Measurements from ENCODE around the gene MADD. TPM values are rescaled to one million over a fixed set of nuclear protein-coding genes. Genes with fewer than 3 reads are reported as not detected.

The MADD gene
- total and polyA plus RNA-seq, 2 donors (not counting 1 experiment from before 2014, with no cell fraction given), result 7.0 to 15.4 TPM

DNA sequence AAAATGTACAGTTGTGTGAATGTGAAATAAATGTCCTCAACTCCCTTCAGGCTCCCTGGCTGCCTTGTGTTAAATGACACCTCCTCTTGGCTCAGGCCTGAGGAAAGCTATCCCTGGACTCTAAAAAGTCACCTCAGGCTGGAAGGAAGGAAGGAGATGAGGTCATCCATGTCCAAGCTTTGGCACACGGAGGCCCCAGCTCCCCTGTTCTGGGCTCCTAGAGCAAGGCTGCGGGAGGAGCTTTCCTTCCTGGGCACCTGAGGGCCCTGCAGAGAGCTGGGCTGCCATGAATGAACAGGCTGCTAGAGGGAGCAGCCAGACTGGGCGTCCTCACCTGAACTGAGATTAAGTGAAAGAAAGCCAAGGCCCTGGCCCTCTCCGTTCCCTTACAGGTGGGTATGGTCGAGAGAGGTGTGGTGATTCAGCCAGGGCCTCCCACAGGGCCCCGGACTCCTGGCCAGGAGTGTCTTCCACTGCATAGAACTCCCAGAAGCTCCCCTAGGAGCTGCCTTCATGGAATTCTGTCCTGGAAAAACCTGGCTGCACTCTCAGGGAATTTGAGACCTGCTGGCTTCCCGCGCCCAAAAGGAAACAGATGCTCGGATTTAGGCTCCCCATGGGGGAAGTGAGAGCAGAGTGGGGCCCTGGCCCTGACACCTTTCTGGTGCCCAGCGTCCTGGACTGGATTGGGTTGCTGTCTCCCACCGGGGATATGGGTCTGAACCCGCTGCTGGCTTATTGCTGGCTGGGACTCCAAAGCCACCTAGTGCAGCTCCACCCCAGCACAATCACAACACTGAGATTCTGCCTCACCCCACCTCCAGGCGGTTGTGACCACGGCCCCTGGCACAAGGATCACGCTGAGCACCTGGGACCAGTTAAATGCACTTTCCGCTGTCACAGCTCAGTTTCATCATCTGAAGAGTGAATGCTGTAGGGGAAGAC, 60.3 kb downstream of the MADD start:
- no peak for DNase-seq (ENCODE audit: low read depth in 2 of 2)
- no peak for TF ChIP-seq EZH2 (IDR thresholded peaks at IDR 0.05; ENCODE audit: low read length, missing control alignments)
- TF ChIP-seq, protein P1, sequence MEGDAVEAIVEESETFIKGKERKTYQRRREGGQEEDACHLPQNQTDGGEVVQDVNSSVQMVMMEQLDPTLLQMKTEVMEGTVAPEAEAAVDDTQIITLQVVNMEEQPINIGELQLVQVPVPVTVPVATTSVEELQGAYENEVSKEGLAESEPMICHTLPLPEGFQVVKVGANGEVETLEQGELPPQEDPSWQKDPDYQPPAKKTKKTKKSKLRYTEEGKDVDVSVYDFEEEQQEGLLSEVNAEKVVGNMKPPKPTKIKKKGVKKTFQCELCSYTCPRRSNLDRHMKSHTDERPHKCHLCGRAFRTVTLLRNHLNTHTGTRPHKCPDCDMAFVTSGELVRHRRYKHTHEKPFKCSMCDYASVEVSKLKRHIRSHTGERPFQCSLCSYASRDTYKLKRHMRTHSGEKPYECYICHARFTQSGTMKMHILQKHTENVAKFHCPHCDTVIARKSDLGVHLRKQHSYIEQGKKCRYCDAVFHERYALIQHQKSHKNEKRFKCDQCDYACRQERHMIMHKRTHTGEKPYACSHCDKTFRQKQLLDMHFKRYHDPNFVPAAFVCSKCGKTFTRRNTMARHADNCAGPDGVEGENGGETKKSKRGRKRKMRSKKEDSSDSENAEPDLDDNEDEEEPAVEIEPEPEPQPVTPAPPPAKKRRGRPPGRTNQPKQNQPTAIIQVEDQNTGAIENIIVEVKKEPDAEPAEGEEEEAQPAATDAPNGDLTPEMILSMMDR (conservative IDR thresholded peaks at IDR 0.05 in 1 of 2, IDR thresholded peaks at IDR 0.05 in 1 of 2; ENCODE audit: low read depth in 1 of 2, low read length in 2 of 2), result no peak
- no peak overlapping the region for H3K4me3 ChIP-seq (replicated peaks in 1 of 4; ENCODE audit: control extremely low read depth in 1 of 4, insufficient read depth in 1 of 4, low read depth in 3 of 4, low read length in 4 of 4)
- no peak overlapping the region for H3K9ac ChIP-seq (ENCODE audit: insufficient read depth, low read length)
- H3K9me3 ChIP-seq (ENCODE audit: control insufficient read depth, insufficient read depth, low read depth, low read length), result no peaks in the 10 kb centered on the region
- H3K36me3 ChIP-seq (ENCODE audit: control insufficient read depth, insufficient read depth, low read length), result peaks cover 8% of the 10 kb centered on the region
- H3K27ac ChIP-seq (ENCODE audit: insufficient read depth, low read length), result no peak overlapping the region
- no peak overlapping the region for H3K4me2 ChIP-seq (ENCODE audit: extremely low read depth, insufficient read depth, low read length)
- no peaks in the 10 kb centered on the region for H3K4me1 ChIP-seq (ENCODE audit: control insufficient read depth, extremely low read depth, insufficient read depth, low read length)
- no peak overlapping the region for H2AFZ ChIP-seq (ENCODE audit: low read length)
- H4K20me1 ChIP-seq (ENCODE audit: control insufficient read depth, extremely low read depth, insufficient read depth, low read length), result no peaks in the 10 kb centered on the region
- H3K27me3 ChIP-seq (ENCODE audit: control insufficient read depth, insufficient read depth, low read length), result no peaks in the 10 kb centered on the region
- no peaks in the 10 kb centered on the region for H3K79me2 ChIP-seq (ENCODE audit: control insufficient read depth, insufficient read depth, low read length)

DNA sequence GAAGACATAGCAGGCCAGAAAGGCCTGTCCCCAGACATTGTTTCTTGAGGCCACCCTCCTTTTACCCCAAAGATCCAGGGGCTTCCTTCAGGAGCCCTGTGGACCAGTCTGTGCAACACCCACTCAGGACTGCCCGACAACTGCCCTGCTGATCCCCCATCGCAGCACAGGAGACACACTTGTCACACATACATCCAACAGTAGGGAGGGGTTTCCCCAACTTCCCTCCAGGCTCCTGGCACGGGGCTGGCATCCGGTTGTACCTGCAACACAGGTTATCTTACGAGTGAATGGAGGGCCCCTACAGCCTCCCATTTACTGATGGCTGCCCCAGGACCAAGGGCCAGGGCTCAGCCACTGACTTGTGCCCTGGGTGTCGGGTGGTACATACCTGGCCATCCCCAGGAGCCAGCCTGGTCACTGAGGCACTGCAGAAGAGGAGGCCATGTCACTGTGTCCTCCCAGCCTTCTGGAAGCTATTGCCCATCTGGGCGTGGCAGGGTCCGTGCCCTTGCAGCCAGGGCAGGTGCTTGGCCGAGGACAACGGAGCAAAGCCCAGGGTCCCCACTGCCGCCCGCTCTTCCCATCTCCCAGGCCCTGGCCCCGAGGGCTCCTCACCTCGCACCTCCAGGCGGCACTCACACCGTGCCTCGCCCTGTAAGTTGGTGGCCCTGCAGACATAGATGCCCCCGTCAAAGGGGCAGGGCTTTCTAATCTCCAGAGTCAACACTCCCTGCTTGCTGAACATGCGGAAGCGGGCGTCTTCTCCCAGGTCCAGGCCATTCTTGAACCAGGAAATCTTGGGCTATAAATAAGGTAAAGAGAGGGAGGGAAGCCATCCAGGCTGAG, 61.7 kb downstream of the MADD start:
- no peak for DNase-seq (ENCODE audit: low read depth in 2 of 2)
- Histone ChIP-seq H3K27ac (ENCODE audit: insufficient read depth, low read length) (no peak overlapping the region), H3K27me3 (ENCODE audit: control insufficient read depth, insufficient read depth, low read length) (no peaks in the 10 kb centered on the region), H3K36me3 (ENCODE audit: control insufficient read depth, insufficient read depth, low read length) (peaks cover 6% of the 10 kb centered on the region), H3K4me3 (replicated peaks in 1 of 4; ENCODE audit: control extremely low read depth in 1 of 4, insufficient read depth in 1 of 4, low read depth in 3 of 4, low read length in 4 of 4) (no peak overlapping the region), H4K20me1 (ENCODE audit: control insufficient read depth, extremely low read depth, insufficient read depth, low read length) (no peaks in the 10 kb centered on the region), H3K4me2 (ENCODE audit: extremely low read depth, insufficient read depth, low read length) (no peak overlapping the region), H2AFZ (ENCODE audit: low read length) (no peak overlapping the region), H3K9ac (ENCODE audit: insufficient read depth, low read length) (no peak overlapping the region), H3K9me3 (ENCODE audit: control insufficient read depth, insufficient read depth, low read depth, low read length) (no peaks in the 10 kb centered on the region), H3K79me2 (ENCODE audit: control insufficient read depth, insufficient read depth, low read length) (no peaks in the 10 kb centered on the region), H3K4me1 (ENCODE audit: control insufficient read depth, extremely low read depth, insufficient read depth, low read length) (no peaks in the 10 kb centered on the region)
- TF ChIP-seq, protein P1 (conservative IDR thresholded peaks at IDR 0.05 in 1 of 2, IDR thresholded peaks at IDR 0.05 in 1 of 2; ENCODE audit: low read depth in 1 of 2, low read length in 2 of 2), result no peak
- TF ChIP-seq EZH2 (IDR thresholded peaks at IDR 0.05; ENCODE audit: low read length, missing control alignments), result no peak

DNA sequence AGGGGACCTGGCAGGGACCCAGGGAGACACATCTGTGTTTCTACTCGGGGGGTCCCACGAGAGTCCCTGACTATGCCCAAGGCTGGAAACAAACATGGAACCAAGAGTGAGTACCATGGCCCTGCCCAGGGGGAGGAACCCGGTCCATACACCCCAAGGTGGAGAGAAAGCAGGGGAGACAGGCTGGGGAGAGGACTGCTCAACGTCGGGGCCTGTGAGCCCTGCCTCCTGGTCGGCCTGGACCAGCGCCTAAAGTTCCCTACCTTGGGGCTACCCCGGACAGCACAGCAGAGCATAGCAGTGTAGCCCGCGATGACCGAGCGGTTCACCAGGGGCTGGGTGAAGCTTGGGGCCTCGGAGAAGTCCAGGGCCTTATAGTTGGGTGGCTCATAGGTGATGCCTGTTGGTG, 62.4 kb downstream of the MADD start:
- Histone ChIP-seq H3K4me2 (ENCODE audit: extremely low read depth, insufficient read depth, low read length) (no peak overlapping the region), H3K4me1 (ENCODE audit: control insufficient read depth, extremely low read depth, insufficient read depth, low read length) (no peaks in the 10 kb centered on the region), H3K9ac (ENCODE audit: insufficient read depth, low read length) (no peak overlapping the region), H3K4me3 (replicated peaks in 1 of 4; ENCODE audit: control extremely low read depth in 1 of 4, insufficient read depth in 1 of 4, low read depth in 3 of 4, low read length in 4 of 4) (no peak overlapping the region), H4K20me1 (ENCODE audit: control insufficient read depth, extremely low read depth, insufficient read depth, low read length) (no peaks in the 10 kb centered on the region), H3K36me3 (ENCODE audit: control insufficient read depth, insufficient read depth, low read length) (peaks cover 6% of the 10 kb centered on the region), H2AFZ (ENCODE audit: low read length) (no peak overlapping the region), H3K27me3 (ENCODE audit: control insufficient read depth, insufficient read depth, low read length) (no peaks in the 10 kb centered on the region), H3K27ac (ENCODE audit: insufficient read depth, low read length) (no peak overlapping the region), H3K9me3 (ENCODE audit: control insufficient read depth, insufficient read depth, low read depth, low read length) (no peaks in the 10 kb centered on the region), H3K79me2 (ENCODE audit: control insufficient read depth, insufficient read depth, low read length) (no peaks in the 10 kb centered on the region)
- TF ChIP-seq EZH2 (IDR thresholded peaks at IDR 0.05; ENCODE audit: low read length, missing control alignments), result no peak
- TF ChIP-seq, protein P1 (conservative IDR thresholded peaks at IDR 0.05 in 1 of 2, IDR thresholded peaks at IDR 0.05 in 1 of 2; ENCODE audit: low read depth in 1 of 2, low read length in 2 of 2), result no peak
- no peak for DNase-seq (ENCODE audit: low read depth in 2 of 2)
